K562 (cell line): ENCODE measurements around the gene BRDT. TPM values are rescaled to one million over a fixed set of nuclear protein-coding genes. Genes with fewer than 3 reads are reported as not detected.

Experiments
- ATAC-seq: fragments of 200-7000 bp; cut with Tn5 transposase; 3 replicates; pipeline ENCODE4 v1.9.1; 2020; ENCODE audit warnings: moderate library complexity
- BruUV-seq: library from RNA; stranded (reverse); fragments of 400-500 nt; replicated peaks from 2 replicates; lab custom pipeline; 2021; lab: Mats Ljungman, UMichigan
- CTCF ChIA-PET: fragments of 300-600 bp; formaldehyde crosslinking; extraction: SDS; loops from one replicate; lab custom pipeline; 2021; ENCODE audit warnings: low intra/inter-chr PET ratio; lab: Yijun Ruan, JAX
- POLR2A ChIA-PET: fragments of 300-600, 350-650 bp; sonication (Branson Sonifier 250); formaldehyde crosslinking; extraction: SDS; loops from one replicate; lab custom pipeline; 2021; ENCODE audit warnings: antibody characterized with exemption, inconsistent platforms; lab: Yijun Ruan, JAX
- DNase-seq, 4 experiments: peaks; one replicate each; pipeline versions ENCODE4 v3.0.0 to v3.0.0-alpha.2; 2011 to 2018; ENCODE audit warnings: low spot score in 3 of 4, mixed read lengths in 3 of 4; ENCODE audit errors: extremely low read depth in 1 of 4
- FAIRE-seq: peaks from 2 replicates; lab custom pipeline; 2011; peaks lifted over from hg19 to GRCh38; lab: Jason Lieb, UNC
- H2AFZ ChIP-seq: 2 replicates; pipeline ENCODE4 v1.6.0; 2011; ENCODE audit warnings: low read depth, low read length, control low read depth, inconsistent platforms
- H3K27ac ChIP-seq: fragments of 200-600 bp; 3 replicates; pipeline ENCODE4 v1.8.0; 2011; ENCODE audit warnings: low read depth, mild to moderate bottlenecking, control low read depth, inconsistent platforms, low read length, moderate library complexity, mixed read lengths; ENCODE audit errors: extremely low read depth
- H3K27me3 ChIP-seq, 2 experiments: fragments of 300-600 bp in 1 of 2; 2 replicates in 1 of 2; 3 replicates in 1 of 2; pipeline versions ENCODE4 v1.6.0 to v1.8.0; 2011; ENCODE audit warnings: inconsistent platforms in 2 of 2, low read length in 2 of 2, mild to moderate bottlenecking in 1 of 2, mixed read lengths in 1 of 2, moderate library complexity in 1 of 2; ENCODE audit not compliant: control insufficient read depth in 2 of 2, insufficient read depth in 2 of 2
- H3K36me3 ChIP-seq: fragments of 300-600 bp; 3 replicates; pipeline ENCODE4 v1.8.0; 2011; ENCODE audit warnings: mild to moderate bottlenecking, low read length, inconsistent platforms; ENCODE audit not compliant: control insufficient read depth, insufficient read depth
- H3K4me1 ChIP-seq, 2 experiments: fragments of 200-600 bp in 1 of 2; replicated peaks in 1 of 2; 2 replicates in 1 of 2; 3 replicates in 1 of 2; pipeline versions ENCODE4 v1.5.1 to v1.8.0; 2011; ENCODE audit warnings: inconsistent platforms in 2 of 2, low read length in 2 of 2, mild to moderate bottlenecking in 1 of 2, mixed read lengths in 1 of 2, moderate library complexity in 1 of 2; ENCODE audit not compliant: control insufficient read depth in 2 of 2, insufficient read depth in 2 of 2
- H3K4me2 ChIP-seq: 2 replicates; pipeline ENCODE4 v1.6.1; 2011; ENCODE audit warnings: low read length, control low read depth, inconsistent platforms, mixed read lengths; ENCODE audit not compliant: insufficient read depth
- H3K4me3 ChIP-seq: fragments of 200-600 bp; sonication (generic), shearing (Covaris generic); 2 replicates; pipeline ENCODE4 v1.5.1; 2016; ENCODE audit warnings: control low read depth, inconsistent platforms
- H3K79me2 ChIP-seq: fragments of 200-600 bp; 3 replicates; pipeline ENCODE4 v1.8.0; 2011; ENCODE audit warnings: low read length, inconsistent platforms; ENCODE audit not compliant: control insufficient read depth, insufficient read depth
- H3K9ac ChIP-seq, 2 experiments: 2 replicates each; pipeline versions ENCODE4 v1.6.0 to v1.6.1; 2011; ENCODE audit warnings: low read depth in 2 of 2, low read length in 2 of 2, control low read depth in 1 of 2, inconsistent platforms in 1 of 2, mild to moderate bottlenecking in 1 of 2, mixed read lengths in 1 of 2; ENCODE audit not compliant: insufficient read depth in 1 of 2
- H3K9me1 ChIP-seq: one replicate; pipeline ENCODE4 v1.6.0; 2011; ENCODE audit warnings: inconsistent platforms, mild to moderate bottlenecking, low read length, moderate library complexity; ENCODE audit not compliant: control insufficient read depth, insufficient read depth
- H3K9me3 ChIP-seq: replicated peaks from 2 replicates; pipeline ENCODE4 v1.5.1; 2011; ENCODE audit warnings: low read depth, low read length, inconsistent platforms; ENCODE audit not compliant: control insufficient read depth, insufficient read depth
- H4K20me1 ChIP-seq: replicated peaks from 2 replicates; pipeline ENCODE4 v1.6.1; 2011; ENCODE audit warnings: low read length, inconsistent platforms, mixed read lengths; ENCODE audit not compliant: control insufficient read depth, insufficient read depth
- C11orf30 ChIP-seq: fragments of 450-650 bp; IDR thresholded peaks from 2 replicates; pipeline ENCODE4 v1.6.1; 2016; ENCODE audit warnings: low read depth, mild to moderate bottlenecking
- CREM ChIP-seq: IDR thresholded peaks from 2 replicates; pipeline ENCODE4 v1.6.1; 2014; ENCODE audit warnings: antibody characterized with exemption, low read depth
- HNRNPK ChIP-seq: fragments of 200-400 bp; formaldehyde crosslinking; IDR thresholded peaks from one replicate; pipeline ENCODE4 v1.6.1; 2018; ENCODE audit warnings: mild to moderate bottlenecking, low read depth, low read length; ENCODE audit not compliant: poor library complexity, severe bottlenecking
- MAFG ChIP-seq: fragments of 450-650 bp; conservative IDR thresholded peaks from 2 replicates; pipeline ENCODE4 v1.6.1; 2016; ENCODE audit warnings: missing genetic modification characterization, missing compliant biosample characterization
- NCOA1 ChIP-seq: fragments of 450-650 bp; IDR thresholded peaks from 2 replicates; pipeline ENCODE4 v1.6.1; 2016; ENCODE audit warnings: low read depth
- PCBP1 ChIP-seq: fragments of 200-400 bp; formaldehyde crosslinking; IDR thresholded peaks from 2 replicates; pipeline ENCODE4 v1.6.1; 2018; ENCODE audit warnings: mild to moderate bottlenecking, low read depth, low read length; ENCODE audit not compliant: poor library complexity, severe bottlenecking
- RNF2 ChIP-seq: sonication (generic); IDR thresholded peaks from 2 replicates; pipeline ENCODE4 v1.6.1; 2016
- ZNF316 ChIP-seq: fragments of 450-650 bp; IDR thresholded peaks from 2 replicates; pipeline ENCODE4 v1.6.1; 2016
- ZNF512 ChIP-seq: IDR thresholded peaks from 2 replicates; pipeline ENCODE4 v1.6.1; 2016; ENCODE audit warnings: missing genetic modification characterization, missing compliant biosample characterization
- ZSCAN32 ChIP-seq: fragments of 450-650 bp; formaldehyde crosslinking; IDR thresholded peaks from 2 replicates; pipeline ENCODE4 v1.4.0; 2020; ENCODE audit warnings: mild to moderate bottlenecking, moderate library complexity
- WGBS: fragments of 100-300 bp; shearing (Covaris generic); methylation state at CpG from one replicate; pipeline ENCODE4 v1.1.6; 2016; ENCODE audit warnings: low coverage, mixed read lengths; ENCODE audit not compliant: insufficient coverage; ENCODE audit errors: missing lambda C conversion rate; 5-methylcytosine and 5-hydroxymethylcytosine counted together
- in situ Hi-C: fragments of 300-500 bp; cut with MboI; formaldehyde crosslinking; loops from 4 replicates; pipeline ENCODE4 v1.15.0; 2018; ENCODE audit warnings: inconsistent platforms, mixed read lengths
- intact Hi-C: fragments of 100-400 bp; cut with micrococcal nuclease; formaldehyde crosslinking; loops from 2 replicates; pipeline ENCODE4 v1.14.2; 2022
- polyA plus RNA-seq, 8 experiments: library from polyadenylated mRNA; depleted of rRNA in 4 of 8; stranded (reverse) in 5 of 8; unstranded in 3 of 8; fragments of >200 nt; fragmentation: Nextera tagmentation in 2 of 8; fragmentation: Illumina TruSeq in 1 of 8; extraction: Ambion mirVana in 2 of 8; extraction: Trizol in 1 of 8; gene quantifications; 2 replicates each; pipeline versions ENCODE4 v1.2.1 to v1.2.3, GENCODE V29; 2011 to 2014; ENCODE audit warnings: inconsistent platforms in 1 of 8, missing spikeins in 1 of 8
- total RNA-seq, 7 experiments: library from RNA; depleted of rRNA in 6 of 7; stranded (reverse); fragments of >200 nt in 6 of 7; fragmentation: Illumina TruSeq in 2 of 7; extraction: Trizol in 2 of 7; gene quantifications; 2 replicates each; pipeline versions ENCODE4 v1.2.1 to v1.2.3, GENCODE V29; 2011 to 2021; ENCODE audit warnings: low replicate concordance in 1 of 7

BRDT gene
- total and polyA plus RNA-seq, 9 of the 15 experiments (the other 6 are each of a cell fraction or from before 2014, with no cell fraction given): 0.01 TPM; not detected in 8

- H3K36me3 ChIP-seq: no peaks in the 10 kb centered on the region
- H3K27me3 ChIP-seq: no peaks in the 10 kb centered on the region
- DNase-seq: no peak
- H4K20me1 ChIP-seq: no peaks in the 10 kb centered on the region
- H3K4me3 ChIP-seq: no peak overlapping the region
- ChIA-PET CTCF (interaction anchor here (0.6 to 3.5 kb wide), 2 partner anchors 396 to 413 kb away, joined by 3 to 50 read pairs; no protein-coding TSS in a partner anchor), POLR2A (interaction anchor here (0.6 kb wide), 1 partner anchor 33 kb away, joined by 4 read pairs; no protein-coding TSS in a partner anchor)
- BruUV-seq: no TSS peak
- no peaks in the 10 kb centered on the region for H3K79me2 ChIP-seq
- no peaks in the 10 kb centered on the region for H3K9me1 ChIP-seq
- intact Hi-C loops: loop anchor here (5.0 to 10.0 kb wide), 3 partner anchors 124 to 761 kb away; partner anchors contain the start of gene HFM1
- 82% methylated on average over 4 of the region's 4 CpGs for WGBS
- no peaks in the 10 kb centered on the region for H3K9me3 ChIP-seq
- no peak for ATAC-seq
- no peaks in the 10 kb centered on the region for H3K4me1 ChIP-seq
- no peak overlapping the region for H3K9ac ChIP-seq
- no peak overlapping the region for H2AFZ ChIP-seq
- H3K27ac ChIP-seq: no peak overlapping the region
- TF ChIP-seq NCOA1 (no peak), CREM (no peak), ZNF512 (tag) (peak; percentile 35; the same call in 1 of the 2 replicates), MAFG (tag) (peak; percentile 30; the same call in 1 of the 2 replicates), HNRNPK (peak; percentile 74), RNF2 (no peak), ZNF316 (peak; percentile 81), PCBP1 (peak; percentile 39), C11orf30 (peak; percentile 62; the same call in 1 of the 2 replicates), ZSCAN32 (CRISPR knock-in tag) (no peak)
- no peak overlapping the region for H3K4me2 ChIP-seq
- no peak for FAIRE-seq
- in situ Hi-C loops: loop anchor here (5.0 to 25.0 kb wide), 3 partner anchors 414 to 764 kb away; no protein-coding TSS in a partner anchor
Observed at GRCh38 chr1:91925644-91926435, 23.4 kb upstream of the BRDT start.
